Measurements from ENCODE around the gene ANKRD40.
"Not testable (repeated sequence)": the region's sequence is repeated elsewhere in the genome, so short reads cannot be mapped to it uniquely, and the experiment has no call there.

The ANKRD40 gene

GRCh38 chr17:50686494-50687199, 21.1 kb downstream of the ANKRD40 start:
- DNase-seq (ENCODE audit: low read depth in 2 of 3, low spot score in 1 of 3), result no peak

DNA sequence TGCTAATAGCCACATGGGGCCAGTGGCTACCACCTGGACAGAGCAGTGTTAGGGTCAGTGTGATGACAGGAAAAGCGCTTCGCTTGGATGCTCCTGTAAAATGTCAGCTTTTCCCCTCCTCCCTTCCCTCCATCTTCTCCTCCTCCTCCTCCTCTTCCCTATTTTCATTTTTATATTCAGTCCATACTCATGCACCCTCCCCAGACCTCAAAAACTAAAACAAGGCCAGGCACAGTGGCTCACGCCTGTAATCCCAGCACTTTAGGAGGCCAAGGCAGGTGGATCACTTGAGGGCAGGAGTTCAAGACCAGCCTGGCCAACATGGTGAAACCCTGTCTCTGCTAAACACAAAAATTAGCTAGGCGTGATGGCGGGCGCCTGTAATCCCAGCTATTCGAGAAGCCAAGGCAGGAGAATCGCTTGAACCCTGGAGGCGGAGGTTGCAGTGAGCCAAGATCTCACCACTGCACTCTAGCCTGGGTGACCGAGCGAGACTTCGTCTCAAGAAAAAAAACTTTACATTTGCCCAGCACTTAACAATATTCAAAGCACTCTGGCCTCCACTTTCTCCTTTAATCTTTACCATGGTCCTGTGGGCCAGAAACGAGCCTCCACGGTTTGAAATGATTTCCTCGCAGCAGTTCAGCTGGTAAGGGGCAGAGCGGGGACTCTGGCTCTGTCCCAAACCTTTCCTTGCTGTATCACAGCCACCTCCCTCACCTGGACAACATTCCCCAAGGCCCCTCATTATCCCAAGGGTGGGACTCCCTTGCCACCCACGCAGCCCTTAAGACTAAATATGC, 21.8 kb downstream of the ANKRD40 start:
- DNase-seq (ENCODE audit: low read depth in 2 of 3, low spot score in 1 of 3), result no peak

GRCh38 chr17:50685334-50685665, 22.4 kb downstream of the ANKRD40 start:
- DNase-seq (ENCODE audit: low read depth in 2 of 3, low spot score in 1 of 3), result no peak

DNA sequence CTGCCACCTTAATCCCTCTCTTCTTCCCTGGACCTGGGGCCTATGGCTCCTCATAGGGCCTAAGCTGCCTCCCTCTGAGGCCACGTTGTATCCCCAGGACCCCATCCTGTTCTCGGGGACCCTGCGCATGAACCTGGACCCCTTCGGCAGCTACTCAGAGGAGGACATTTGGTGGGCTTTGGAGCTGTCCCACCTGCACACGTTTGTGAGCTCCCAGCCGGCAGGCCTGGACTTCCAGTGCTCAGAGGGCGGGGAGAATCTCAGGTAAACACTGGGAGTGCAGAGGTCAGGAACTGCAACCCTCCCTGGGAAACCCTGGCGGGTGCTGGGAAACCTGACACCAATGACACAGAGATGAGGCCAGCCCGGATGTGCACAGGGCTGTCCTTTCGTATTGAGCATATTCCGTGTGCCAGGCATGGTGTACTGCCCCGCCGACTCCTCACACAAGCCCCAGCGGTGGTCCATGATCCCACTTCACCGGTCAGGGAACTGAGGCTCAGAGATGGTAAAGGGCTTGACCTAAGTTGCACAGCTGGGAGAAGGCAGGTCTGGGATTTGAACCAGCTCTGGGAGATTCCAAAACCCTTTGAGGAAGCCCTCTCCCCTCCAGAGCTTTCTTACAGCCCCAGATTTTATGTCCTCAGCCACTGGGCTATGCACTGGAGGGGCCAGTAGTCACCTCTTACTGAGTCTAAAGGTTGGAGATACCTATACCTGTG, 22.9 kb downstream of the ANKRD40 start:
- DNase-seq (ENCODE audit: low read depth in 2 of 3, low spot score in 1 of 3), result no peak

DNA sequence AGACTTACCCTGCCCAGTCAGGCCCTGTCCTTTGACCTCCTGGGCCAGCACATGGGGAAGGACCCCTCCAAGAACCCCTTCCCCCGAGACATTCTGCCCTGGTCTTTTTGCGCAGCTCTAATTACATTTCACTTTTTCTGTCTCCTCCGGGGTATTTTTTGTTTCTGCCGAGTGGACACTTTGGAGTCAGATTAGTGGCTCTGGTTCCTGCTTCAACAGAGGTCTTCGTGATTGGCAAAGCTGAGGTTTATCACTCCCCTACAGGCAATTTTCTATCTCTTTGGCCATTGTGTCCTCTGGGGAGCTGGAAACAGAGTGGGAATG, 23.5 kb downstream of the ANKRD40 start:
- DNase-seq (ENCODE audit: low read depth in 2 of 3, low spot score in 1 of 3), result no peak

DNA sequence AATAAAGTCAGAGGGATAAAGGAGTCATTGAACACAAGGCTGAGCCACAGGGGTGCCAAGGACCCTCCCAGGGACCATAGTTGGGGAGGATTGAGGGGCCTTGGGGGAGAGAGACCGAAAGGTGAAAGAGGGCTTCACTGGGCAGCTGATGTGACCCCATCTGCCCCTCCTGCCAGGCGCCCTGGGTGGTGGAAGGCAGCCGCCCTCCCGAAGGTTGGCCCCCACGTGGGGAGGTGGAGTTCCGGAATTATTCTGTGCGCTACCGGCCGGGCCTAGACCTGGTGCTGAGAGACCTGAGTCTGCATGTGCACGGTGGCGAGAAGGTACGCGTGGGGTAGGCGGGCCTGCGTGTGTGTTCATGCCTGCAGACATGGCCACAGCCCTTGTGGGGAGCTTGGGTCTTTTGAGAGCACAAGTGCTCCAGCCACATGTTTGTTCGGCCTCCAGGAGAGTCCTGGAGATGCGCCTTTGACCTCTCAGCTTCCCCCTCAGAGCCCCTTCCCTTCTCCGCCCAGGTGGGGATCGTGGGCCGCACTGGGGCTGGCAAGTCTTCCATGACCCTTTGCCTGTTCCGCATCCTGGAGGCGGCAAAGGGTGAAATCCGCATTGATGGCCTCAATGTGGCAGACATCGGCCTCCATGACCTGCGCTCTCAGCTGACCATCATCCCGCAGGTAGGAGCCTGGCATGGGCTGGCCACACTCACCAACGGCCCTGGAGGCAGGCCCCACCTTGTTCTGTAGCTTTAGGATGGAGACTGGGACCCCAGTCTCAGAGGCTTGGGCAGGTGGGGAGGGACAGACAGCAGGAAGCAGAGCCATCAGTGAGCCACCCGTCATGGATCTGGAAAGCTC, 24.1 kb downstream of the ANKRD40 start:
- no peak for DNase-seq (ENCODE audit: low read depth in 2 of 3, low spot score in 1 of 3)

DNA sequence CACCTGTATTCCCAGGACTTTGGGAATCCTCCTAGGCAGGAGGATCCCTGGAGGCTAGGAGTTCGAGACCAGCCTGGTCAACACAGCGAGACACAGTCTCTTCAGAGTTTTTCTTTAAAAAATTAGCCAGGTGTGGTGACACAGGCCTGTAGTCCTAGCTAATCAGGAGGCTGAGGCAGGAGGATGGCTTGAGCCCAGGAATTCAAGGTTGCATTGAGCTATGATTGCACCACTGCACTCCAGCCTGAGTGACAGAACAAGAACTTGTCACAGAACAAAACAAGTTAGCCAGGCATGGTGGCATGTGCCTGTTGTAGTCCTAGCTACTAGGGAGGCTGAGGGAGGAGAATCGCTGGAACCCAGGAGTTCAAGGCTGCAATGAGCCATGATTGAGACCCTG, 24.8 kb downstream of the ANKRD40 start:
- no peak for DNase-seq (ENCODE audit: low read depth in 2 of 3, low spot score in 1 of 3)

DNA sequence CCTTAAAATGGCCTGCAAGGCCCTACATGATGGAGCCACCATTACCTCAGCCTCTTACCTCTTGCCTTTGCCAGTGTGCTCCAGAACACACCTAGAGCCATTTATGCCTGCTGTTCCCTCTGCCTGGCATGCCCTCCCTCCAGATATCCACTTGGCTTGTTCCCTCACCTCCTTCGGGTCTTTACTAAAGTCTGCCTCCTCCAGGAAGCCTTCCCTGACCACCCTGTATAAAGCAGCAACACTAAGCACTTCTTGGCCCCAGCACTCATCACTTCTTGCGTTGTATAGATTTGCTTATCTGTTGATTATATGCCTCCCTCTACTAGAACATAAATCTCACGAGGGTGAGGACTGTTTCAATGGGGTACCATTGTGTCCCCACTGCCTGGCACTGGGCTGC, 25.3 kb downstream of the ANKRD40 start:
- DNase-seq (ENCODE audit: low read depth in 2 of 3, low spot score in 1 of 3), result no peak

- DNase-seq (ENCODE audit: low read depth in 2 of 3, low spot score in 1 of 3), result no peak
These were observed 26.2 kb downstream of the ANKRD40 start for GRCh38 chr17:50681263-50682200.

- DNase-seq (ENCODE audit: low read depth in 2 of 3, low spot score in 1 of 3), result not testable (repeated sequence)
These were observed 27.0 kb downstream of the ANKRD40 start for GRCh38 chr17:50680543-50681262.

DNA sequence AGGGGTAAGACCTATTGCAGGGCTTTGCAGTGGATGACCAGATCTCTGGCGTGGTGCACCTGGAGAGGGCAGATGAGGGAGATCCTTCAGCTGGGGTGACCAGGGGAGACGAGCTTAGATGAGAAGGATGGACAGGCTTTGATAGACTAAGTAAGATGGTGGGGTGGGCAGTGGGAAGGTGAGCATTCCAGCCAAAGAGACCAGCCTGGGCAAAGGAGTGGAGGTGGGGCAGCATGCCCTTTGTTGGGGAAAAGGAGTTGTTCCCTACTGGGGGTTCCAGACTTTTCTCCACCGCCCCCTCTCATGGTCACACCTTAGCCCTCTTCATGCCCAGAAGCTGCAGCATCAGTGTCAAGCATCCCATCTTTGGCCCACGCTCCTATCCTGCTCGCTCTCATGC, 27.6 kb downstream of the ANKRD40 start:
- no peak for DNase-seq (ENCODE audit: low read depth in 2 of 3, low spot score in 1 of 3)

- DNase-seq (ENCODE audit: low read depth in 2 of 3, low spot score in 1 of 3), result no peak
These were observed 28.6 kb downstream of the ANKRD40 start for GRCh38 chr17:50679008-50679544.

DNA sequence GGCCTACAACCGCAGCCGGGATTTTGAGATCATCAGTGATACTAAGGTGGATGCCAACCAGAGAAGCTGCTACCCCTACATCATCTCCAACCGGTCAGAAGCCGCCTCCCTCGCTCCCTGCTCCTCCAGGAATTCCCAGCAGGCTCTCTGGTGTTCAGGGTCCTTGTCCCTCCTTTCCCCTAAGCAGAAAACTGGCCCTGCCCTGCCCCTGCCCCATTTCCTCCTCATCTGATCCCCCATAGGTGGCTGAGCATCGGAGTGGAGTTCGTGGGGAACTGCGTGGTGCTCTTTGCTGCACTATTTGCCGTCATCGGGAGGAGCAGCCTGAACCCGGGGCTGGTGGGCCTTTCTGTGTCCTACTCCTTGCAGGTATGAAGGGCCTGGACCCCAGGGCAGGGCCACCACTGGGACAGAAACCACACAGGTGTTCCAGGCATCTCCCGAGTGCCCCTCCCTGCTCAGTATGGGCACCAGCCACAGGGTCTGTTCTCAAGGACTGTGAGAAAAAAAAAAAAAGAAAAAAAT, 29.8 kb downstream of the ANKRD40 start:
- DNase-seq (ENCODE audit: low read depth in 2 of 3, low spot score in 1 of 3), result no peak

- no peak for DNase-seq (ENCODE audit: low read depth in 2 of 3, low spot score in 1 of 3)
These were observed 31.4 kb downstream of the ANKRD40 start for GRCh38 chr17:50676065-50676975.

- DNase-seq (ENCODE audit: low read depth in 2 of 3, low spot score in 1 of 3), result no peak
These were observed 32.1 kb downstream of the ANKRD40 start for GRCh38 chr17:50675627-50676026.

DNA sequence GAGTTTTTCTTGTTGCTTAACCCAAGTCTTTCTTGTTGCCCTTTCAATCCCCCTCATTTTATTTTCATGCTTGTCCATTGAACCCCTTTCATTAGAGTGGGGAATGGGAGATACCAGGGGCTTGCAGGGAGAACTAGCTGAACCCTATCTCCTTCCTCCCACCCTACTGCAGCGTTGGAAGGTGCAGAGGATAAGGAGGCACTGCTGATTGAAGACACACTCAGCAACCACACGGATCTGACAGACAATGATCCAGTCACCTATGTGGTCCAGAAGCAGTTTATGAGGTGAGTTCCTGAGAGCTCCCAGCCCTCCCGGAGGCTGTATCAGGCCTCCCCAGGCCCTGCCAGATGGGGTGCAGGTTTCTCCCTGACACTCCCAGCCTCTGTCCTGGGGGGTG, 32.5 kb downstream of the ANKRD40 start:
- DNase-seq (ENCODE audit: low read depth in 2 of 3, low spot score in 1 of 3), result no peak

DNA sequence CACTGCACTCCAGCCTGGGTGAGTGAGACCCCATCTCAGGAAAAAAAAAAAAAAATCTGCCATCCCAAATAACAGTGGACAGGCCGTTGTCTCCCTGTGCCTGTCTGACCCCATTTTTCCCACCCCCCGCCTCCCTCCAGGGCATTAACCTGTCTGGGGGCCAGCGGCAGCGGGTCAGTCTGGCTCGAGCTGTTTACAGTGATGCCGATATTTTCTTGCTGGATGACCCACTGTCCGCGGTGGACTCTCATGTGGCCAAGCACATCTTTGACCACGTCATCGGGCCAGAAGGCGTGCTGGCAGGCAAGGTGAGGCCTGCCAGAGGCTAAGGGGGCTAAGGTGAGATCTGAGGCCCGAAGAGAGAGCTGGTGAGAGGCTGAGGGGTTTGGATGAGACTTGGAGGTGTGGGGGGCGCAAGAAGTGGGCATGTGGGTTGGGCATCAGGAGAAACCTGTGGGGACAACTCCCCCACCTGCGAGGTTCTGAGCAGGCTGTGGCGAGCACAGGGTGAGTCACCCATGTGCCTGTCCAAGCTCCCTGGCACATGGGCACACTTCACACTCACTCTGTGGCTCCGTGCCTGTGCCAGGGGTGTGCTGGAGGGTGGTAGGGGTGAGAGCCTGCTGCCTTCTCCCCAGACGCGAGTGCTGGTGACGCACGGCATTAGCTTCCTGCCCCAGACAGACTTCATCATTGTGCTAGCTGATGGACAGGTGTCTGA, 34.7 kb downstream of the ANKRD40 start:
- DNase-seq (ENCODE audit: low read depth in 2 of 3, low spot score in 1 of 3), result no peak

Data from stimulated activated CD4-positive, alpha-beta T cell treated with anti-CD3 and anti-CD28 coated beads, Interleukin-12 subunit alpha, Interleukin-12 subunit beta, amount 100 ng/mL, for 48 hours (primary cell).